Panc1 (cell line): Measurements from ENCODE around the gene ABHD14A. TPM values are rescaled to one million over a fixed set of nuclear protein-coding genes. Genes with fewer than 3 reads are reported as not detected.

ENCODE experiments used
- ATAC-seq: fragments of 200-7000 bp; cut with Tn5 transposase; 2 replicates; pipeline ENCODE4 v1.9.1; 2020; ENCODE audit warnings: mild to moderate bottlenecking, moderate library complexity
- BruUV-seq: library from RNA; stranded (reverse); fragments of 400-500 nt; replicated peaks from 2 replicates; lab custom pipeline; 2021; lab: Mats Ljungman, UMichigan
- CTCF ChIA-PET: fragments of 300-600 bp; sonication (Branson Sonifier 250); formaldehyde crosslinking; loops from one replicate; lab custom pipeline; 2022; ENCODE audit warnings: antibody characterized with exemption; lab: Charles Lee
- POLR2A ChIA-PET: fragments of 300-600 bp; sonication (Branson Sonifier 250); formaldehyde crosslinking; loops from one replicate; lab custom pipeline; 2022; ENCODE audit warnings: antibody characterized with exemption; lab: Charles Lee
- DNase-seq: peaks from one replicate; pipeline ENCODE4 v3.0.0-alpha.2; 2010; ENCODE audit warnings: low read depth, low spot score
- H3K27ac ChIP-seq: 2 replicates; pipeline ENCODE4 v1.5.1; 2011; ENCODE audit warnings: mild to moderate bottlenecking, low read length, inconsistent platforms
- H3K27me3 ChIP-seq: fragments of 200-500 bp; sonication (Bioruptor generic); 2 replicates; pipeline ENCODE4 v1.6.0; 2014; ENCODE audit warnings: low read length, inconsistent platforms; ENCODE audit not compliant: control insufficient read depth, insufficient read depth
- H3K36me3 ChIP-seq: fragments of 200-500 bp; sonication (Bioruptor generic); 2 replicates; pipeline ENCODE4 v1.5.1; 2014; ENCODE audit warnings: inconsistent platforms, mild to moderate bottlenecking, low read length, moderate library complexity; ENCODE audit not compliant: control insufficient read depth, insufficient read depth
- H3K4me1 ChIP-seq: 2 replicates; pipeline ENCODE4 v1.5.1; 2011; ENCODE audit warnings: inconsistent platforms, mild to moderate bottlenecking, low read length, moderate library complexity; ENCODE audit not compliant: control insufficient read depth, insufficient read depth
- H3K4me3 ChIP-seq, 2 experiments: 2 replicates each; pipeline ENCODE4 v1.5.1; 2011 to 2012; ENCODE audit warnings: low read depth in 2 of 2, low read length in 2 of 2, mild to moderate bottlenecking in 2 of 2, inconsistent platforms in 1 of 2, moderate library complexity in 1 of 2
- H3K9me3 ChIP-seq: fragments of 200-500 bp; sonication (Bioruptor generic); 2 replicates; pipeline ENCODE4 v1.5.1; 2014; ENCODE audit warnings: low read depth, mild to moderate bottlenecking, inconsistent platforms, low read length, moderate library complexity; ENCODE audit not compliant: control insufficient read depth, insufficient read depth
- POLR2AphosphoS5 ChIP-seq: IDR thresholded peaks from 2 replicates; pipeline ENCODE4 v1.6.1; 2012; ENCODE audit warnings: mild to moderate bottlenecking, low read depth, low read length, moderate library complexity
- SIN3A ChIP-seq: IDR thresholded peaks from 2 replicates; pipeline ENCODE4 v1.6.1; 2012; ENCODE audit warnings: low read depth, mild to moderate bottlenecking, low read length, moderate library complexity, borderline replicate concordance; ENCODE audit not compliant: insufficient read depth
- TCF7L2 ChIP-seq: IDR thresholded peaks from 2 replicates; pipeline ENCODE4 v1.6.1; 2011; ENCODE audit warnings: mild to moderate bottlenecking, low read depth, low read length, inconsistent platforms
- in situ Hi-C: cut with HindIII; loops from 2 replicates; pipeline ENCODE4 v1.10.0; 2016; ENCODE audit warnings: low sequenced_read_pairs, low pct_unique_long_range_greater_than_20kb
- intact Hi-C: fragments of 100-400 bp; cut with micrococcal nuclease; formaldehyde crosslinking; loops from one replicate; pipeline ENCODE4 v1.10.0; 2022; ENCODE audit not compliant: unreplicated experiment
- total RNA-seq: library from RNA; stranded (reverse); gene quantifications from one replicate; pipeline ENCODE4 v1.2.1, GENCODE V29; 2021; ENCODE audit not compliant: unreplicated experiment
- TF ChIP-seq, protein P1 (sequence below), 2 experiments: IDR thresholded peaks; 2 replicates each; pipeline ENCODE4 v1.6.1; 2011 to 2012; ENCODE audit warnings: low read depth in 2 of 2, control low read depth in 1 of 2, low read length in 1 of 2, mild to moderate bottlenecking in 1 of 2, moderate library complexity in 1 of 2; ENCODE audit not compliant: insufficient read depth in 1 of 2
- TF ChIP-seq, protein P2 (sequence below): fragments of 450-650 bp; IDR thresholded peaks from 2 replicates; pipeline ENCODE4 v1.5.1; 2017; ENCODE audit warnings: mild to moderate bottlenecking

The ABHD14A gene
- total RNA-seq, 1 experiment from 2014 or later = 11.3 TPM

DNA sequence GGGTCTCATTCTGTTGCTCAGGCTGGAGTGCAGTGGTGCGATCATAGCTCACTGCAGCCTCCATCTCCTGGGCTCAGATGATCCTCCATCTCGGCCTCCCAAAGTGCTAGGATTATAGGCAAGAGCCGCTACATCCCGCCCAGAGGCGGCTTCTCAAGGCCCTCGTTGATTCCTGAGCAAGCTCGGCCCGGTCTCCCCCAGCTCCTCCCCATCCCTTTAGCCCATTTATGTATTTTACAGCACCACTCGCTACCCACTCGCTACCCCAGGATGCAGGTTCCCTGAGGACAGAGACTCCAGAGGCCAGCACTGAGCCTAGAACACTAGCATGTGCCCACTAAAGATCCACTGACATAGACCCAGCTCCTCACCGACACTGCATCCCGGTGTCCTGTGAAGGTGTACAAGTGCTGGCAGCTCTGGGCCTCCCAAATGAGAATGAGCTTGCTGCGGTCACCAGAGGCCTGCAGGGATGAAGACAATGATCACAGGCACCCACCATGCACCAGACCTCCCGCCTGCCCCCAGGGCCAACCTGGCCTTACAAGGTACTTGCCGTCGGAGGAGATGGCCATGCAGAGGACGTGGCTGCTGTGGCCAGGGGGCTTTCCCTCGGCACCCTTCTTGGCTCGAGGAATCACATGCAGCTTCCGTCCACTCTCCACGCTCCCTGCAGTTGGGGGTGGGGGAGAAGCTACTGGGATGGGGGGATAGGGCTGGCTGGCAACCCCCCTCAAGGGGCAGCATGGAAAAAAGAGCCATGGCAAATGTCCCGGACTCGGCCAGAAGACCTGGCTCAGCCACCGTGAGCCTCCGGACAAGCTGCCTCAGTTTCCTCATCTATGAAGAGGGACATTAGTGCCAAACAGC lies 38.7 kb upstream of the ABHD14A start:
- H3K36me3 ChIP-seq = no peaks in the 10 kb centered on the region; the same call in 1 of the 2 replicates
- BruUV-seq = no TSS peak
- no peak overlapping the region for H3K27ac ChIP-seq
- ATAC-seq = no peak
- in situ Hi-C loops = no loop called here
- no peaks in the 10 kb centered on the region for H3K9me3 ChIP-seq
- CTCF ChIA-PET = no interaction called here
- no peaks in the 10 kb centered on the region for H3K4me1 ChIP-seq
- no peak for DNase-seq
- POLR2A ChIA-PET = interaction anchor here (0.6 kb wide), 1 partner anchor 10 kb away, joined by 3 read pairs; no protein-coding TSS in a partner anchor
- no peaks in the 10 kb centered on the region for H3K27me3 ChIP-seq
- H3K4me3 ChIP-seq = no peak overlapping the region
- TF ChIP-seq, protein P1, sequence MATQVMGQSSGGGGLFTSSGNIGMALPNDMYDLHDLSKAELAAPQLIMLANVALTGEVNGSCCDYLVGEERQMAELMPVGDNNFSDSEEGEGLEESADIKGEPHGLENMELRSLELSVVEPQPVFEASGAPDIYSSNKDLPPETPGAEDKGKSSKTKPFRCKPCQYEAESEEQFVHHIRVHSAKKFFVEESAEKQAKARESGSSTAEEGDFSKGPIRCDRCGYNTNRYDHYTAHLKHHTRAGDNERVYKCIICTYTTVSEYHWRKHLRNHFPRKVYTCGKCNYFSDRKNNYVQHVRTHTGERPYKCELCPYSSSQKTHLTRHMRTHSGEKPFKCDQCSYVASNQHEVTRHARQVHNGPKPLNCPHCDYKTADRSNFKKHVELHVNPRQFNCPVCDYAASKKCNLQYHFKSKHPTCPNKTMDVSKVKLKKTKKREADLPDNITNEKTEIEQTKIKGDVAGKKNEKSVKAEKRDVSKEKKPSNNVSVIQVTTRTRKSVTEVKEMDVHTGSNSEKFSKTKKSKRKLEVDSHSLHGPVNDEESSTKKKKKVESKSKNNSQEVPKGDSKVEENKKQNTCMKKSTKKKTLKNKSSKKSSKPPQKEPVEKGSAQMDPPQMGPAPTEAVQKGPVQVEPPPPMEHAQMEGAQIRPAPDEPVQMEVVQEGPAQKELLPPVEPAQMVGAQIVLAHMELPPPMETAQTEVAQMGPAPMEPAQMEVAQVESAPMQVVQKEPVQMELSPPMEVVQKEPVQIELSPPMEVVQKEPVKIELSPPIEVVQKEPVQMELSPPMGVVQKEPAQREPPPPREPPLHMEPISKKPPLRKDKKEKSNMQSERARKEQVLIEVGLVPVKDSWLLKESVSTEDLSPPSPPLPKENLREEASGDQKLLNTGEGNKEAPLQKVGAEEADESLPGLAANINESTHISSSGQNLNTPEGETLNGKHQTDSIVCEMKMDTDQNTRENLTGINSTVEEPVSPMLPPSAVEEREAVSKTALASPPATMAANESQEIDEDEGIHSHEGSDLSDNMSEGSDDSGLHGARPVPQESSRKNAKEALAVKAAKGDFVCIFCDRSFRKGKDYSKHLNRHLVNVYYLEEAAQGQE (IDR thresholded peaks at IDR 0.05; ENCODE audit: insufficient read depth in 1 of 2, low read depth in 2 of 2, low read length in 1 of 2) = no peak
- TF ChIP-seq TCF7L2 (no peak), SIN3A (no peak), POLR2AphosphoS5 (no peak)
- TF ChIP-seq, protein P2, sequence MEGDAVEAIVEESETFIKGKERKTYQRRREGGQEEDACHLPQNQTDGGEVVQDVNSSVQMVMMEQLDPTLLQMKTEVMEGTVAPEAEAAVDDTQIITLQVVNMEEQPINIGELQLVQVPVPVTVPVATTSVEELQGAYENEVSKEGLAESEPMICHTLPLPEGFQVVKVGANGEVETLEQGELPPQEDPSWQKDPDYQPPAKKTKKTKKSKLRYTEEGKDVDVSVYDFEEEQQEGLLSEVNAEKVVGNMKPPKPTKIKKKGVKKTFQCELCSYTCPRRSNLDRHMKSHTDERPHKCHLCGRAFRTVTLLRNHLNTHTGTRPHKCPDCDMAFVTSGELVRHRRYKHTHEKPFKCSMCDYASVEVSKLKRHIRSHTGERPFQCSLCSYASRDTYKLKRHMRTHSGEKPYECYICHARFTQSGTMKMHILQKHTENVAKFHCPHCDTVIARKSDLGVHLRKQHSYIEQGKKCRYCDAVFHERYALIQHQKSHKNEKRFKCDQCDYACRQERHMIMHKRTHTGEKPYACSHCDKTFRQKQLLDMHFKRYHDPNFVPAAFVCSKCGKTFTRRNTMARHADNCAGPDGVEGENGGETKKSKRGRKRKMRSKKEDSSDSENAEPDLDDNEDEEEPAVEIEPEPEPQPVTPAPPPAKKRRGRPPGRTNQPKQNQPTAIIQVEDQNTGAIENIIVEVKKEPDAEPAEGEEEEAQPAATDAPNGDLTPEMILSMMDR = no peak
- intact Hi-C loops = no loop called here

DNA sequence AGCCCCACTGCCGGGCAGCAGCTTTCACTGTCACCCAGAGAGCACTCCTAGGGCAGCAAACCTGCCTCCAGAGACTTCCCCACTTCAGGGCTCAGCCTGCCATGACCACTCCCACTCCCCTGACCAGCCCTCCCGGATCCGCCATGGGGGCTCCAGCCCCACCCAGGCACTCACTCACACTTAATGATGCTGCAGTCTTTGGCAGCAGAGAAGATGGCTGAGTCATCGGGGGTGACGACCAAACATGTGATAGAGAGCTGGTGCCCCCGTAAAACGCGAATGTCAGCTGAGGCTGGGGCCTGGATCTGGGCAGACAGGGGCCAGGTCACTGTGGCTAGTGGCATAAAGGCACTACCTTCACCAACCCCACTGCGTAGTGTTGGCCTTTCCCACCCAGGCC lies 37.9 kb upstream of the ABHD14A start:
- POLR2A ChIA-PET = interaction anchor here (0.6 kb wide), 1 partner anchor 12 kb away, joined by 3 read pairs; no protein-coding TSS in a partner anchor
- no TSS peak for BruUV-seq
- no peaks in the 10 kb centered on the region for H3K9me3 ChIP-seq
- ATAC-seq = no peak
- intact Hi-C loops = no loop called here
- CTCF ChIA-PET = no interaction called here
- H3K27me3 ChIP-seq = no peaks in the 10 kb centered on the region
- H3K4me3 ChIP-seq = no peak overlapping the region
- no peaks in the 10 kb centered on the region; the same call in 1 of the 2 replicates for H3K36me3 ChIP-seq
- TF ChIP-seq, protein P1 (IDR thresholded peaks at IDR 0.05; ENCODE audit: insufficient read depth in 1 of 2, low read depth in 2 of 2, low read length in 1 of 2) = no peak
- TF ChIP-seq TCF7L2 (no peak), SIN3A (no peak), POLR2AphosphoS5 (no peak)
- TF ChIP-seq, protein P2 = no peak
- no peak overlapping the region for H3K27ac ChIP-seq
- no peaks in the 10 kb centered on the region for H3K4me1 ChIP-seq
- DNase-seq = no peak
- in situ Hi-C loops = no loop called here
